Activated T-cell treated with anti-CD3 and anti-CD28 coated beads, Interleukin-2, amount 50 U/mL, for 72 hours (primary cell): ENCODE measurements around the gene MIDN. TPM values are rescaled to one million over a fixed set of nuclear protein-coding genes. Genes with fewer than 3 reads are reported as not detected.

Experiments
- ATAC-seq, 2 donors: fragments of 150-1000 bp; cut with Tn5 transposase; replicated peaks in 1 of 2; 2 replicates each; pipeline ENCODE4 v1.10.0; 2021; ENCODE audit warnings: moderate library complexity in 2 of 2, mild to moderate bottlenecking in 1 of 2
- DNase-seq, 2 donors: peaks; one replicate each; pipeline ENCODE4 v3.0.0; 2021 to 2022; ENCODE audit warnings: mixed read lengths in 1 of 2
- H3K27ac Mint-ChIP-seq: one replicate; pipeline ENCODE4 v1.8.0; 2022; ENCODE audit warnings: mild to moderate bottlenecking, moderate library complexity, mixed read lengths
- H3K27me3 Mint-ChIP-seq: one replicate; pipeline ENCODE4 v1.8.0; 2022; ENCODE audit warnings: low read depth, mixed read lengths
- H3K36me3 Mint-ChIP-seq, 2 donors: one replicate each; pipeline ENCODE4 v1.8.0; 2022; ENCODE audit warnings: mixed read lengths in 2 of 2, mild to moderate bottlenecking in 1 of 2; ENCODE audit not compliant: insufficient read depth in 2 of 2
- H3K4me1 Mint-ChIP-seq: one replicate; pipeline ENCODE4 v1.8.0; 2022; ENCODE audit warnings: low read depth, mixed read lengths
- H3K4me3 Mint-ChIP-seq, 2 donors: one replicate each; pipeline ENCODE4 v1.8.0; 2022; ENCODE audit warnings: mild to moderate bottlenecking in 2 of 2, mixed read lengths in 2 of 2, moderate library complexity in 2 of 2
- H3K9me3 Mint-ChIP-seq, 2 donors: one replicate each; pipeline ENCODE4 v1.8.0; 2022; ENCODE audit warnings: mixed read lengths in 2 of 2
- total RNA-seq, 2 donors: library from RNA; stranded (reverse); gene quantifications; one replicate each; pipeline ENCODE4 v1.2.3, GENCODE V29; 2022

The MIDN gene
- total RNA-seq, 2 donors from 2014 or later, result 72.3 to 75.4 TPM

DNA sequence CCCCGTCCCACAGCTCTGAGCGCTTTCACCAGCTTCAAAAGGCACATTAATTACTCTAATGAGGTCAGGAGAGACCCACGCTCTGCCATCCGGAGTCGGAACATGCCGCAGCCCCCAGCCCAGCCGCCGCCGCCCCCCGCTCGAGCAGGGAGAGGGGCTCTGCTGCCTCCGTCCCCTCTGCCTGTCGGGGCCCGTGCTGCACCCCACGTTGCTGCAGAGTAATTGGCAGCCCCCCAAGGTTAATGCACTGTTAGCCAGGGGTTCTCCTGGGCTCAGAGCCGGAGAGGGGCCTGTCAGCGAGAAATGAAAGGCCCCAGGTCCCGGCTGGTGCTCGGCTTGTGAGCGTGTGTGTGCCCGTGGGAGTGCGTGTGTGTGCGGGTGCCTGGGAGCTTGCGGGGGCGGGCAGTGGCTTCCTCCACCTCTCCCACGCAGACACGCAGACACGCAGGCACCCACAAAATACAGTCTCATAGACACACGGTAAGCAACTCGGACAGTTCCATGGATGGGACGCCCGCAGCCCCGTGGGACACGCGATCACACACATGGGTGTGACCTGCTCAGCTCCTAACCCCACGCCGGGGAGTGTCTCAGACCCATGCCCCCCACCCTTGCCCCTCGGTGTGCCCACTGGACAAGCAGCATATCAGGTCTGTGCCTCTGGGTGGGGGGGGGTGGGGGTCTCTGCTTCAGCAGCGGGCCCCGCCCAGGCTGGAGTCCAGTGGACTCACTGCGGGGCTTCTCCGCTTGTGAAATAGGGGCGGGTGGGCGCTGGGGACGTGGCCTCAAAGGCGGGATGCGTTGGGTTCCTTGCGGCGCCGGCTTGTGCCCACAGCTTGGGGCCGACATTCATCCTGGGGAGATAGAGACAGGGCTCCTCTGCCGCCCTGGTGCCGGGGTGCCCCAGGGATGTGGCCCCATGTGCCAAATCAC is 32.5 kb downstream of the MIDN start:
- Mint-ChIP-seq H3K36me3 (peaks cover 3 to 6% of the 10 kb centered on the region in 2 donors), H3K4me1 (peaks cover 30% of the 10 kb centered on the region), H3K27me3 (peaks cover 15% of the 10 kb centered on the region), H3K9me3 (no peaks in the 10 kb centered on the region), H3K4me3 (no peak overlapping the region), H3K27ac (no peak overlapping the region)
- no peak for DNase-seq
- no peak for ATAC-seq

DNA sequence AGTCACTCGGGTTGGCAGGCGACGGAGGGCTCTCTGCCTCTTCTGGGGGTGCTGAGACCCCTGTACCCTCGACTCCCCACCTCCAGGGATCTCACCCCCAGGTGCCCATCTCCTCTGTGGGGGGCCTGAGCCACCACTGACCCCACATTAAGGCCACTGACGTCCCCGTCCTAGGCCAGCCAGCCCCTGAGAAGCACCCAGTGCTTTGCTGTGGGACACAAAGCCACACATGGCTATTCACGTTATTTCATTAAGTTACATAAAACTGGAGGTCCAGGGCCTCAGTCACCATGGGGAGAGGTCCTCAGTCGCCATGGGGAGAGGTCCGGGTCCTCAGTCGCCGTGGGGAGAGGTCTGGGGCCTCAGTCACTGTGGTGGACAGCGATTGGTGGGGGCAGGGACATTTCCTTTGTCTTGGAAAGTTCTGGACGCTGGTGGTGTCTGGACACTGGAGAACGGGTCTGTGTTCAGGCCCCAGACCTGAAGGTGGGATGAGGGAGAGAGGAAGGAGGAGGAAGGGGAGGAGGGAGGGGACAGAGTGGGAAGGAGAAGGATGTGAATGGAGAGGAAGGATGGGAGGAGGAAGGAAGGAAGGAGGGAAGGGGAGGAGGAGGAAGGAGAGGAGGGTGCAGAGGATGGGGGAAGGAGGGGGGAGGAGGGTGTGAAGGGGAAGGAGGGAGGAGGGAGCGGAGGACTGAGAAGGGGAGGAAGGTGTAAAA is 33.3 kb downstream of the MIDN start:
- ATAC-seq (no peak), DNase-seq (no peak)
- Mint-ChIP-seq H3K27me3 (peaks cover 20% of the 10 kb centered on the region), H3K9me3 (no peaks in the 10 kb centered on the region), H3K4me3 (no peak overlapping the region), H3K27ac (peak overlapping the region; percentile 65), H3K36me3 (peaks cover 3% of the 10 kb centered on the region in 2 donors), H3K4me1 (peaks cover 31% of the 10 kb centered on the region)

GRCh38 chr19:1282588-1283206 is 34.3 kb downstream of the MIDN start:
- ATAC-seq, result no peak
- Mint-ChIP-seq H3K36me3 (peaks cover 2 to 3% of the 10 kb centered on the region in 2 donors), H3K27me3 (peaks cover 21% of the 10 kb centered on the region), H3K27ac (no peak overlapping the region), H3K4me1 (peaks cover 25% of the 10 kb centered on the region), H3K4me3 (no peak overlapping the region), H3K9me3 (no peaks in the 10 kb centered on the region)
- no peak for DNase-seq

GRCh38 chr19:1283207-1283916 is 35.0 kb downstream of the MIDN start:
- peaks cover 2 to 3% of the 10 kb centered on the region in 2 donors for H3K36me3 Mint-ChIP-seq
- H3K27me3 Mint-ChIP-seq, result peaks cover 21% of the 10 kb centered on the region
- DNase-seq (no peak), ATAC-seq (no peak)
- no peak overlapping the region for H3K4me3 Mint-ChIP-seq
- H3K9me3 Mint-ChIP-seq, result no peaks in the 10 kb centered on the region
- no peak overlapping the region for H3K27ac Mint-ChIP-seq
- peaks cover 18% of the 10 kb centered on the region for H3K4me1 Mint-ChIP-seq

- Mint-ChIP-seq H3K9me3 (no peaks in the 10 kb centered on the region), H3K27me3 (peaks cover 21% of the 10 kb centered on the region), H3K4me1 (peaks cover 18% of the 10 kb centered on the region), H3K27ac (no peak overlapping the region), H3K36me3 (peaks cover 2 to 3% of the 10 kb centered on the region in 2 donors), H3K4me3 (no peak overlapping the region)
- ATAC-seq, result no peak
- DNase-seq, result no peak
Measured at GRCh38 chr19:1283917-1284292, 35.5 kb downstream of the MIDN start.

- Mint-ChIP-seq H3K36me3 (peaks cover 2 to 3% of the 10 kb centered on the region in 2 donors), H3K27me3 (peaks cover 21% of the 10 kb centered on the region), H3K4me3 (peak overlapping the region; percentile 16 to 21), H3K9me3 (no peaks in the 10 kb centered on the region), H3K4me1 (peaks cover 16% of the 10 kb centered on the region), H3K27ac (no peak overlapping the region)
- DNase-seq, result no peak
- no peak for ATAC-seq
Measured at GRCh38 chr19:1284293-1284978, 36.1 kb downstream of the MIDN start.

DNA sequence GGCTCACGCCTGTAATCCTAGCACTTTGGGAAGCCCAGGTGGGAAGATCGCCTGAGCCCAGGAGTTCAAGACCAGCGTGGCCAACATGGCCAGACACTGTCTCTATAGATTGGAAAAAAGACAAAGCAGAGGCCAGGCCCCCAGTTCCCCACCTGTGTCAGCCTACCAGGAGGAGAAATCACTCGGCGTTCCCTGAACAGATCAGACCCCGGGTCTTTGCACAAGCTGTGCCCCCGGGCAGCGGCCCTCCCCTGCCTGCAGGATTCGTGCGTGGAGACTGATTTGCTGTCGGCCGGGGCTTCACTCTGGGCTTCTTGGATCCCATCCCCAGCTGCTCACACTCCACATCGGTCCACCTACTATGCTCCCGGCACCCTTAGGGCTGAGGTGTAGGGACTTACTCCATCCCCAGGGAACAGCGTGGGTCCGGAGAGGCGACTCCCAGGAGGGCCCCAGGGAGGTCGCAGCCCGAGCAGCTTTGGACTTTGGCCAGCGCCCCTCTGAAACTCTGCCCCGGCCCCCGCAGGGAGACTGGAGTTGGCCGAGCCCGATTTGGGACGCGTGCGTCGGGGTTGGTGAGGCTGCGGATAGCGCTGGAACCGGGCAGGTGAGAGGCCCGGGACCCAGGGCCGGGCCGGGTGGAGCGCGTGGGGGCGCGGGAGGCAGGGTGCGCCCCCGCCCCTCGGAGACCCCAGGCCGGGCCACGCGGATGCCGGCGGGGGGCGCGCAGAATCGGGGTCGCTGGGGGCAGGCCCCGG is 36.8 kb downstream of the MIDN start:
- Mint-ChIP-seq H3K27me3 (peaks cover 21% of the 10 kb centered on the region), H3K9me3 (no peaks in the 10 kb centered on the region), H3K4me3 (peak overlapping the region; percentile 16 to 21)

GRCh38 chr19:1285737-1286360 is 37.5 kb downstream of the MIDN start, which contains the start of gene EFNA2:
Gene EFNA2 (plus strand): TSS chr19:1285873. CDS start chr19:1286169, 296 bp downstream.
- Mint-ChIP-seq H3K9me3 (no peaks in the 10 kb centered on the region), H3K27ac (no peak within 1 kb of the TSS), H3K4me1 (peaks cover 5% of the 10 kb centered on the region), H3K4me3 (peak within 1 kb of the TSS; percentile 51 to 70), H3K27me3 (peaks cover 21% of the 10 kb centered on the region), H3K36me3 (no peaks in the 10 kb centered on the region)
- ATAC-seq (no peak), DNase-seq (no peak)

More for the DNA sequence above, 36.8 kb downstream of the MIDN start:
- H3K4me1 Mint-ChIP-seq, result peaks cover 9% of the 10 kb centered on the region
- ATAC-seq (no peak), DNase-seq (no peak)
- H3K27ac Mint-ChIP-seq, result no peak overlapping the region
- no peaks in the 10 kb centered on the region for H3K36me3 Mint-ChIP-seq

- ATAC-seq (no peak), DNase-seq (no peak)
- Mint-ChIP-seq H3K9me3 (no peaks in the 10 kb centered on the region), H3K4me3 (peak overlapping the region; percentile 51 to 70), H3K4me1 (peaks cover 5% of the 10 kb centered on the region), H3K36me3 (no peaks in the 10 kb centered on the region), H3K27me3 (peaks cover 21% of the 10 kb centered on the region), H3K27ac (no peak overlapping the region)
Measured at GRCh38 chr19:1286487-1287353, 38.3 kb downstream of the MIDN start.

DNA sequence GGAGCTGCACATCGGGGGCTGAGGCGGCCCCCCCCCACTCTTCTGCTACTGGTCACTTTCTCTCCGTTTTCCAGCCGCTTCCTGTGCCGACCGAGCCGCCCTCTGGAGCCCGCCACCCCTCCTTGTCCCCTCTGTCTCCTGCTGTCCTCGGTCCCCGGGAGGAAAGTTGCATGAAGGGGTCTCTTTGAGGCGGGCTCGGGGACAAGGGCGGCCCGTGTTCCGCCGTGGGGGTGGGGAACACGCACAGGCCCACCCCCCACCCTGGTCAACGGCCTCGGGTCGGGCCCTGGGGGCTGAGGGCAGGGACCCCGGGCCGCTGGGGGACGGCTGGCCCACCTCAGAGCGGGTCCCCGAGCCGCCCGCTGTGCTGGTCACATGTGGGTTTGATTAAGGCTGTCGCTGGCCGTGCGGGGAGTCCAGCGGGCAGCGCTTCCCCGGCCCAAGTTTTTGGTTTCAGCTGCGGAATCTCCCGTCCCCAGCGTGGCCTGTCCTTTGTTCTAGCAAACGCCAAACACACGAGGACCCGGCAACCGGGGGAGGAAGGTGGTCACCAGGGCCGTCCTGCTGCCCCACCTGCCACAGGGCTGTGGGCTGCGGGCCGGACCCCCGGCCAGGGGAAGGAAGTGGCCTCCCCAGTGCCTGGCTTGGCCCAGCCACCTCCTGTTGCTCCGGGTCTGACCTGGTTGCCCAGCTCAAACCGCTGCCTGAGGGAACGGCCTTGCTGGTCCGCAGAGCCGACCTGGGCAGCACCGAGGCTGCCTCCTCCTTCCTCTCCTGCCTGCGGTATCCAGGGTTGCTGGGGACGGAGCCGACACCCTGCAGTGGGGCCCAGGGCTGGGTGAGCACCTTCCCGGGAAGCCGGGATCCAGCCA is 39.2 kb downstream of the MIDN start:
- no peaks in the 10 kb centered on the region for H3K9me3 Mint-ChIP-seq
- H3K4me3 Mint-ChIP-seq, result no peak overlapping the region
- DNase-seq (no peak), ATAC-seq (no peak)
- H3K36me3 Mint-ChIP-seq, result no peaks in the 10 kb centered on the region
- peaks cover 5% of the 10 kb centered on the region for H3K4me1 Mint-ChIP-seq
- peaks cover 21% of the 10 kb centered on the region for H3K27me3 Mint-ChIP-seq
- no peak overlapping the region for H3K27ac Mint-ChIP-seq
